Spleen (tissue), 11 donors: ENCODE results near the gene MYOF. TPM values are rescaled to one million over a fixed set of nuclear protein-coding genes. Genes with fewer than 3 reads are reported as not detected.

ENCODE experiments used
- DNase-seq: peaks from one replicate; pipeline ENCODE4 v3.0.0-alpha.2; 2020
- H3K27ac ChIP-seq, 8 donors: fragments of 200-600 bp; sonication (generic) in 7 of 8; 1 replicate in 4 of 8; 2 replicates in 4 of 8; pipeline versions ENCODE4 v1.5.0 to v1.8.0; 2016 to 2021; ENCODE audit warnings: inconsistent platforms in 4 of 8, mild to moderate bottlenecking in 4 of 8, moderate library complexity in 1 of 8
- H3K27me3 ChIP-seq, 7 donors: fragments of 200-600 bp; sonication (generic) in 6 of 7; replicated peaks in 1 of 7; 1 replicate in 4 of 7; 2 replicates in 3 of 7; pipeline versions ENCODE4 v1.5.0 to v1.8.0; 2016 to 2021; ENCODE audit warnings: inconsistent platforms in 3 of 7, mild to moderate bottlenecking in 1 of 7
- H3K36me3 ChIP-seq, 6 donors: fragments of 200-600 bp; sonication (generic) in 5 of 6; 1 replicate in 4 of 6; 2 replicates in 2 of 6; pipeline versions ENCODE4 v1.5.0 to v1.8.0; 2016 to 2021; ENCODE audit warnings: inconsistent platforms in 2 of 6
- H3K4me1 ChIP-seq, 6 donors: fragments of 200-600 bp; sonication (generic) in 5 of 6; 1 replicate in 3 of 6; 2 replicates in 3 of 6; pipeline versions ENCODE4 v1.5.0 to v1.8.0; 2016 to 2021; ENCODE audit warnings: inconsistent platforms in 3 of 6
- H3K4me3 ChIP-seq, 8 donors: fragments of 200-600 bp; sonication (generic) in 7 of 8; 1 replicate in 4 of 8; 2 replicates in 4 of 8; pipeline versions ENCODE4 v1.5.0 to v1.8.0; 2016 to 2021; ENCODE audit warnings: inconsistent platforms in 4 of 8, mild to moderate bottlenecking in 4 of 8, moderate library complexity in 2 of 8
- H3K9me3 ChIP-seq, 8 donors: fragments of 200-600 bp; sonication (generic) in 7 of 8; 1 replicate in 4 of 8; 2 replicates in 4 of 8; pipeline versions ENCODE4 v1.5.0 to v1.8.0; 2016 to 2021; ENCODE audit warnings: inconsistent platforms in 4 of 8
- CTCF ChIP-seq, 11 experiments: fragments of 200-600 bp in 7 of 11; fragments of 450-650 bp in 4 of 11; sonication (generic) in 4 of 11; IDR thresholded peaks in 8 of 11; conservative IDR thresholded peaks in 3 of 11; 1 replicate in 7 of 11; 2 replicates in 4 of 11; pipeline versions ENCODE4 v1.4.0 to v1.8.0; 2016 to 2021; ENCODE audit warnings: antibody characterized with exemption in 11 of 11, inconsistent platforms in 4 of 11, mild to moderate bottlenecking in 1 of 11
- POLR2A ChIP-seq, 3 donors: fragments of 450-650 bp; IDR thresholded peaks; one replicate each; pipeline ENCODE4 v1.5.1; 2017; ENCODE audit warnings: antibody characterized with exemption in 3 of 3, mild to moderate bottlenecking in 1 of 3
- POLR2AphosphoS5 ChIP-seq, 3 donors: sonication (generic); formaldehyde crosslinking; IDR thresholded peaks; one replicate each; pipeline ENCODE4 v1.5.1; 2017; ENCODE audit warnings: antibody characterized with exemption in 3 of 3
- WGBS, 5 donors: extraction: QIAGEN DNeasy Blood & Tissue Kit in 3 of 5; methylation state at CpG; one replicate each; pipeline versions ENCODE4 v1.1.5 to v1.1.7; 2013 to 2018; 5-methylcytosine and 5-hydroxymethylcytosine counted together
- intact Hi-C: fragments of 100-400 bp; cut with DNase I; formaldehyde crosslinking; loops from one replicate; pipeline ENCODE4 v1.15.0; 2023; ENCODE audit warnings: low total_unique reads
- polyA plus RNA-seq, 3 donors: library from polyadenylated mRNA; stranded (reverse); fragments of 200-250 nt; gene quantifications; one replicate each; pipeline ENCODE4 v1.2.1, GENCODE V29; 2013
- total RNA-seq, 7 donors: library from RNA; depleted of rRNA in 3 of 7; stranded (reverse); fragments of >200 nt in 3 of 7; fragmentation: NEBNext Ultra II Directional in 4 of 7; extraction: Animal tissue kit (Norgen Biotek cat#: 25700) in 4 of 7; gene quantifications; one replicate each; pipeline versions ENCODE4 v1.1.0 to v1.2.1, GENCODE V29; 2016 to 2021
- donor health status: healthy with polysubstance abuse.
- donor health status: DM: no; HTN: no; CAD: no; lungs with moderate emphysema.
- donor health status: DM: no; HTN: no; CAD: no.
- donor health status: Bipolar disorder and iron deficiency.
- donor health status: healthy.
- donor health status: DM: no; HTN: no; CAD: no.
- donor health status: DM: yes; HTN: yes; CAD: no.

The MYOF gene
- total and polyA plus RNA-seq, 10 donors: 1.5 to 50.8 (median 20.9) TPM

- Histone ChIP-seq H3K27me3 (no peaks in the 10 kb centered on the region), H3K9me3 (no peaks in the 10 kb centered on the region), H3K36me3 (no peaks in the 10 kb centered on the region), H3K27ac (peak overlapping the region in 1 of 8 donors; percentile 61), H3K4me3 (no peak overlapping the region), H3K4me1 (peaks cover 0 to 59% (median 28%) of the 10 kb centered on the region in 6 donors)
- 70 to 100% (median 93%) methylated on average over 1 of the region's 1 CpG for whole genome bisulfite sequencing, 5 donors
- TF ChIP-seq CTCF (IDR thresholded peaks at IDR 0.05 in 8 of 11, conservative IDR thresholded peaks at IDR 0.05 in 3 of 11): no peak
- no peak for TF ChIP-seq POLR2AphosphoS5 (IDR thresholded peaks at IDR 0.05)
- TF ChIP-seq POLR2A (IDR thresholded peaks at IDR 0.05): no peak
- no peak for DNase-seq
- intact Hi-C loops: no loop called here
These were observed 20.3 kb downstream of the MYOF start for GRCh38 chr10:93461807-93462178.

- no peak overlapping the region for H3K4me3 ChIP-seq
- H3K4me1 ChIP-seq: peaks cover 0 to 54% (median 25%) of the 10 kb centered on the region in 6 donors
- no peaks in the 10 kb centered on the region for H3K9me3 ChIP-seq
- intact Hi-C loops: no loop called here
- no peak for DNase-seq
- peak overlapping the region in 2 of 8 donors; percentile 5 to 32 for H3K27ac ChIP-seq
- no peaks in the 10 kb centered on the region for H3K36me3 ChIP-seq
- WGBS, 5 donors: 62 to 81% (median 70%) methylated on average over 4 of the region's 4 CpGs
- no peaks in the 10 kb centered on the region for H3K27me3 ChIP-seq
- TF ChIP-seq POLR2A (IDR thresholded peaks at IDR 0.05) (no peak), CTCF (IDR thresholded peaks at IDR 0.05 in 8 of 11, conservative IDR thresholded peaks at IDR 0.05 in 3 of 11) (no peak), POLR2AphosphoS5 (IDR thresholded peaks at IDR 0.05) (no peak)
These were observed 20.9 kb downstream of the MYOF start for GRCh38 chr10:93461109-93461806.

- DNase-seq: no peak
- Histone ChIP-seq H3K27me3 (no peaks in the 10 kb centered on the region), H3K27ac (peak overlapping the region in 7 of 8 donors; percentile 17 to 69 (median 57)), H3K4me1 (peaks cover 0 to 37% (median 18%) of the 10 kb centered on the region in 6 donors), H3K36me3 (no peaks in the 10 kb centered on the region), H3K9me3 (no peaks in the 10 kb centered on the region), H3K4me3 (no peak overlapping the region)
- no peak for TF ChIP-seq POLR2A (IDR thresholded peaks at IDR 0.05)
- no peak for TF ChIP-seq POLR2AphosphoS5 (IDR thresholded peaks at IDR 0.05)
- no peak for TF ChIP-seq CTCF (IDR thresholded peaks at IDR 0.05 in 8 of 11, conservative IDR thresholded peaks at IDR 0.05 in 3 of 11)
- whole genome bisulfite sequencing, 5 donors: 47 to 86% (median 76%) methylated on average over 3 of the region's 3 CpGs
- intact Hi-C loops: no loop called here
These were observed 22.7 kb downstream of the MYOF start for GRCh38 chr10:93459466-93459865.

- Histone ChIP-seq H3K27ac (peak overlapping the region in 7 of 8 donors; percentile 17 to 69 (median 57)), H3K4me3 (no peak overlapping the region), H3K9me3 (no peaks in the 10 kb centered on the region), H3K4me1 (peaks cover 0 to 30% (median 14%) of the 10 kb centered on the region in 6 donors), H3K27me3 (no peaks in the 10 kb centered on the region), H3K36me3 (no peaks in the 10 kb centered on the region)
- no peak for DNase-seq
- intact Hi-C loops: no loop called here
- 40 to 83% (median 69%) methylated on average over 6 of the region's 6 CpGs for WGBS, 5 donors
- TF ChIP-seq CTCF (IDR thresholded peaks at IDR 0.05 in 8 of 11, conservative IDR thresholded peaks at IDR 0.05 in 3 of 11) (no peak), POLR2A (IDR thresholded peaks at IDR 0.05) (no peak), POLR2AphosphoS5 (IDR thresholded peaks at IDR 0.05) (peak in 2 of 3 donors; percentile 50 to 75)
These were observed 23.3 kb downstream of the MYOF start for GRCh38 chr10:93458821-93459257.
